AG08395 (cell line): ENCODE data around the gene TTBK2.

ENCODE experiments used
- DNase-seq: peaks from one replicate; pipeline ENCODE4 v3.0.0; 2012; ENCODE audit warnings: mixed read lengths, low spot score

TTBK2 gene

DNA sequence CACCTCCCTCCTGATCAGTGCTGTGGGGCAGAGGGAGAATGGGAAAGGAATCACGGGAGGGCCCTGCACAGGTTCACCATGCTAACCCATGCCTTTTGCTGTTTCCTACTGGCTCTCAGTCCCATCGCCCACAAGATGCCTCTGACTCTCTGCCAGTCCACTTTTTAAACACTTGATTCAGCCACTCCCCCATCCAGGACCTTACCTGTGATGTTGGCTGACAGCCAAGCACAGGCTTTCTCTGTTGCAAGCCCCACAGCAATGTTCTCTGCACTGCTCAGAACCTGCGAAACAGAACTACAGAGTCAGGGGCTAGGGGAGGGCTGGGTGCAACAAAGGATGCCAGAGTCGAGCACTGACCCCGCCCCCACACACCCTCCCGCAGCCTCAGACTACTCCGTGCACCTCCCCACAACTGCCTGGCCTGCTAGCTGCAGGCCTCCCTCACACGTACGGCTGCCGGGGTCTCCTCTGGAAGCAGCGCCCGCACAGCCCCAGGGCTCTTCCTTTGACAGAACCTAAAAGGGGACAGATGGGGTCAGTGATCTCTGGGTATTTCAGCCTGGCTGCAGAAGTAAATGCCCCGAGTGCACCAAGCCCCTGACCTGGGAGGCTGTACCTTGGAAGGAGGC lies 192.7 kb downstream of the TTBK2 start:
- no peak for DNase-seq

GRCh38 chr15:42726114-42726513 lies 194.5 kb downstream of the TTBK2 start:
- no peak for DNase-seq

DNA sequence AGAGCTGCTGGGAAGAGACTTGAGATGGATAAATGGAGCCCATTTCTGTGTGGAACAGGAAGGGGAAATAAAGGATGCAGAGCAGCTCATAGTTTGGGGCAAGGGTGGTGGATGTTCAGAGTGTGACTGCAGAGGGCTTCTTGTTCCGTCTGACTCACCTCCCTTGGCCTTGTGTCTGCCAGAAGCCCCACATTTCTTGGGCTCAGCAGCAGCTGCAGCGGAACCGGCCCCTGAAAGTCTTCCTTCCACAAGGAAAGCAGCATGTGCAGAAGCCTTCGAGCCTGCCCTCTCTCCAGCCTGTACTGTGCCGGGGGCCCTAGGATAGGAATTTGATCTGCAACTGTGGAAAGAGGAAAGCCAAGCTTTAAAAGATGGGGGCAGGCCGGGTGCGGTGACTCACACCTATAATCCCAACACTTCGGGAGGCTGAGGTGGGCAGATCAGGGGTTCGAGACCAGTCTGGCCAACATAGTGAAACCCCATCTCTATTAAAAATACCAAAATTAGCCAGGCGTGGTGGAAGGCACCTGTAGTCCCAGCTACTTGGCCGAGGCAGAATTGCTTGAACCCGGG lies 195.2 kb downstream of the TTBK2 start:
- DNase-seq, result no peak

DNA sequence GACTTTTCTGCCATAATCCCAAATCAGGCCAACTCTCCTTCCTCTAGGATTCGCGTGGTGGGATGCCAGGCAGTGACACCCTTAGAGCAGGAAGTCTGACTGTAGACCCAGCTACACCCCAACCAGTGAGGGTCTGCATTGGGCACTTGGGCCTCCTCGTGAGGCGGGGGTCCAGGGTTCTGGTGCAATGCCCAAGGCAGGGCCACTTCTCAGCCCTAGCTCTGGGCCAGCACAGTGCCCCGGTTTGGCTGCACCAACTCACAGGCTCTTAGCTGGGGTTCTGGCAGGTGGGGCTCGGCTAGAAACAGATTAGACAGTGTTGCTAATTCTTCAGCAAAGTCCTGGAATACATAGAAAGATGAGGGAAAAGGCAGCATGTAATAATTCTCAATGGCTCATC lies 196.3 kb downstream of the TTBK2 start:
- no peak for DNase-seq

DNA sequence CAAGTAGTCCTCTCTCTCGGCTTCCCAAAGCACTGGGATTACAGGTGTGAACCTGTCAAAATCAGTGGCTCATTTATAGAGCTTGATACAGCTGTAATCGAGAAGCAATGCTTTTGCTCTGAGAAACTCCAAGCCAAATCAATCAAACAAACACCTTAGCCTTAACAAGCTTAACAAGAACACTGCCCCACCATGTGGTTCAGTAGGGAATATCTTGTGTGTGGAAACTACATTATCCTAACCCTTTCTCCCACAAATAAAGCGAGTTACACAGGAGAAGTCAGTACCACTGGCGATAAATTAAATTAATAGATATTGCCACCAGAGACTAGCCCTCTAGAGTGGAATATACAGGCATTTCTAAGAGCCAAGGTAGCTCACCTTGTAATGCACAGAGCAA lies 197.5 kb downstream of the TTBK2 start:
- DNase-seq, result no peak

- no peak for DNase-seq
These were observed 198.7 kb downstream of the TTBK2 start for GRCh38 chr15:42721916-42722315.

- no peak for DNase-seq
These were observed 199.6 kb downstream of the TTBK2 start for GRCh38 chr15:42721016-42721415.

GRCh38 chr15:42720071-42720470 lies 200.5 kb downstream of the TTBK2 start:
- no peak for DNase-seq

- peak; percentile 2 for DNase-seq
These were observed 201.5 kb downstream of the TTBK2 start for GRCh38 chr15:42719043-42719442.

GRCh38 chr15:42716626-42717025 lies 204.0 kb downstream of the TTBK2 start:
- DNase-seq, result peak; percentile 32

GRCh38 chr15:42716125-42716524 lies 204.5 kb downstream of the TTBK2 start:
- DNase-seq, result no peak

DNA sequence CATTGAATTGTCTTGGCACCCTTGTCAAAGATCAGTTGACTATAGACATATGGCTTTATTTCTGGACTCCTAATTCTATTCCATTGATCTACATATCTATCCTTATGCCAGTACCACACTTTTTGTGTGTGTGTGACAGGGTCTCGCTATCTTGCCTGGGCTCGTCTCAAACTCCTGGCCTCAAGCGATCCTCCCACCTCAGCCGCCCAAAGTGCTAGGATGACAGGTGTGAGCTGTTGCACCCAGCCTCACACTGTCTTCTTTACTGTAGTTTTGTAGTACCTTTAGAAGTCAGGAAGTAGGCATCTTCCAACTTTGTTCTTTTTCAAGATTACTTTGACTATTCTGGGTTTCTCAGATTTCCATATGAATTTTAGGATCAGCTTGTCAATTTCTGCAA lies 208.0 kb downstream of the TTBK2 start:
- no peak for DNase-seq

GRCh38 chr15:42711746-42712145 lies 208.8 kb downstream of the TTBK2 start:
- no peak for DNase-seq

- no peak for DNase-seq
These were observed 209.9 kb downstream of the TTBK2 start for GRCh38 chr15:42710662-42711061.

DNA sequence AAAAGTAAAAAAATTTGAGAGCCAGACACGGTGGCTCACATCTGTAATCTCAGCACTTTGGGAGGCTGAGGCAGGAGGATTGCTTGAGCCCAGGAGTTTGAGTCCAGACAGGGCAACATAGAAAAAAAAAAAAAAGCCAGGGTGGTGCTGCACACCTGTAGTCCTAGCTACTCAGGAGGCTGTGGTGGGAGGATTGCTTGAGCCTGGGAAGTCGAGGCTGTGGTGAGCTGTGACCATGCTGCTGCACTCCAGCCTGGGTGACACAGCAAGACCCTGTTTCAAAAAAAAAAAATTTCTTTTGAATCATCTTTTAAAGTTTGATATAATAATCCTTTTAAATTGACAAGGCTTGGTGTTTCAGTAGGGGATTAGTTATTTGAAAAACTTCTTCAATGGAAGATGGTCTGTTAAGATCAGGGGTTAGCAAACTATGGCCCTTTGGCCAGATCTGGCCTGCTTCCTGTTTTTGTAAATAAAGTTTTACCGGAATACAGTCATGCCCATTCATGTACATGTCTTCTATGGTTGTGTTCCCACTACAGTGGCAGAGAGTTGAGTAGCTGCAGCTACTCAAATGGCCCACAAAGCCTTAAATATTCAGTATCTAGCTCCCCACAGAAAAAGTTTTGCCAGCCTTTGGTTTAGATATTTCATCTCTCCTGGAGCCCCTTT lies 212.6 kb downstream of the TTBK2 start:
- DNase-seq, result no peak

DNA sequence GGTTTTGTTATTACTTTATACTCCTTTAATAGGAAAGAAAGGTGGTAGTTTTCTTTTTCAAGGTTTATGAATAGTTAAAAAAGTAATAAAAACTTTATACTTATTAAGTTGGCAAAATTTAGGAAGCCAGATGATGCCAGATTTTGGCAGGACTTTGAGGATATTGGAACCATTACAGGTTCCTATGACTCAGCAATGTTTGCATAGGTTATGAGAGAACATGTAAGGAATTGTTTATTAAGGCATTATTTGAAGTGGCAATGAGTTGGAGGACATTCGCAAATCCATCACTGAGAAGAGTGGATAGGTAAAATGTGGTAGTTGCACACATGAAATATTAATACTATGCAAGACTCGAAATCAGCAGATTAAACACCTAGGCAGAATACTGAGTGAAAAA lies 213.5 kb downstream of the TTBK2 start:
- no peak for DNase-seq

DNA sequence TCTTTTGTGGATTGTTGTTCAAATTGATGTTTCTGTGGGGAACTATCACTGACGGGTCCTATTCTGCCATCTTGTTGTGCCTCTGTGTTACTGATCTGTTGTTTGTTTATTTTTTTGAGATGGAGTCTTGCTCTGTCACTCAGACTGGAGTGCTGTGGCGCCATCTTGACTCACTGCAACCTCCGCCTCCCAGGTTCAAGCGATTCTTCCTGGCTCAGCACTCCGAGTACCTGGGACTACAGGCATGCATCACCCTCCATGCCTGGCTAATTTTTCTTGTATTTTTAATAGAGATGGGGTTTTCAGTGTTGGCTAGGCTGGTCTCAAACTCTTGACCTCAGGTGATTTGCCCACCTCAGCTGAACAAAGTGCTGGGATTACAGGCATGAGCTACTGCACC lies 215.2 kb downstream of the TTBK2 start:
- no peak for DNase-seq

DNA sequence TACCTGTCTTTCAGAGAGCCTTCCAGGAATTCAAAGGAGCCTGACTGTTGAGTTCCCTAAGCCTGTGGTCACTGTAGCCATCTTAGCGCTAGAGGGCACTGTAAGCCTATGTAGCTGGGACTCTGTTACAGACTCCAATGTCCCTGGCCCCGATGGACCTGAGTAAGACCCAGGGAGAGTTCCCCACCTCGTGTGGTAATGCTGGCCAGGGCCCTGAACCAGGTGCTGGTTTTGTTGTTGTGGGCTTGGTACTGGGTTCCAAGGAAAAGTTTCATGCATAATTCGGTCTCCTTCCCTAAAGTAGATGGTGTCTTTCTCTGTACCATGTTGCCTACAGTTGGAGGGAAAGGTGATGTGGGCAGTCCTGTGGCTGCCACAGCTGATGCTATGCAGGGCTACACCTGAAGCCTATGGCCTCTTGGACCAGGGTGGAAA lies 216.1 kb downstream of the TTBK2 start:
- DNase-seq, result peak; percentile 77

GRCh38 chr15:42696626-42697025 lies 224.0 kb downstream of the TTBK2 start:
- no peak for DNase-seq

DNA sequence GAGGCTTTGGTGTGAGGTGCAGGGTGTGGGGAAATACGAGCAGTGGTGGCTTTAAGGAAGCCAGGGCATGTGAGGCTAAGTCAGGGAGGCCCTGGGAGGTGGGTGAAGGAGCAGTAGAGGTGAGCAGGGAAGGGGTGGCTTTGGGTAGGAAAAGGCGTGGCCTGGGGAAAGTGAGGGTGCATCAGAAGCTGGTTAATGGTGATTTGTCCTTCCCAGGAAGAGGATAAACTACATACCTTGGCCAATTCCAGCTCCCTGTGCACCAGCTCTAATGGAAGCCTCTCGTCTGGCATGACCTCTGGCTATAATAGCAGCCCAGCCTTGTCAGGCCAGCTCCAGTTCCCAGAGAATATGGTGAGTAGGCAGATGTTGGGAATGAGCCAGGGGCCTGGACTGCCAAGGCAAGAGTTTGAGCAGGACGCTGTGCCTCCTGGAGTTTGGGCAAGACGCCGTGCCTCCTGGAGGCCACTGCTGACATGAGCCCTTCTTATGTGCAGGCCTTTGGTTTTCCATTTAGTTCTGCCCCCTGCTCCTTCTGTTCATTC lies 225.0 kb downstream of the TTBK2 start:
- no peak for DNase-seq

GRCh38 chr15:42694398-42694797 lies 226.2 kb downstream of the TTBK2 start:
- DNase-seq, result no peak

- no peak for DNase-seq
These were observed 226.6 kb downstream of the TTBK2 start for GRCh38 chr15:42693942-42694341.

- DNase-seq, result no peak
These were observed 227.1 kb downstream of the TTBK2 start for GRCh38 chr15:42693496-42693895.
